Activated CD4-positive, CD25-positive, alpha-beta regulatory T cell treated with anti-CD3 and anti-CD28 coated beads, Interleukin-2, amount 50 U/mL, for 16 hours (primary cell): ENCODE data around the gene SYNE4.

ENCODE experiments used
- DNase-seq: peaks from one replicate; pipeline ENCODE4 v3.0.0-alpha.2; 2020; ENCODE audit warnings: low read depth, low spot score

The SYNE4 gene

DNA sequence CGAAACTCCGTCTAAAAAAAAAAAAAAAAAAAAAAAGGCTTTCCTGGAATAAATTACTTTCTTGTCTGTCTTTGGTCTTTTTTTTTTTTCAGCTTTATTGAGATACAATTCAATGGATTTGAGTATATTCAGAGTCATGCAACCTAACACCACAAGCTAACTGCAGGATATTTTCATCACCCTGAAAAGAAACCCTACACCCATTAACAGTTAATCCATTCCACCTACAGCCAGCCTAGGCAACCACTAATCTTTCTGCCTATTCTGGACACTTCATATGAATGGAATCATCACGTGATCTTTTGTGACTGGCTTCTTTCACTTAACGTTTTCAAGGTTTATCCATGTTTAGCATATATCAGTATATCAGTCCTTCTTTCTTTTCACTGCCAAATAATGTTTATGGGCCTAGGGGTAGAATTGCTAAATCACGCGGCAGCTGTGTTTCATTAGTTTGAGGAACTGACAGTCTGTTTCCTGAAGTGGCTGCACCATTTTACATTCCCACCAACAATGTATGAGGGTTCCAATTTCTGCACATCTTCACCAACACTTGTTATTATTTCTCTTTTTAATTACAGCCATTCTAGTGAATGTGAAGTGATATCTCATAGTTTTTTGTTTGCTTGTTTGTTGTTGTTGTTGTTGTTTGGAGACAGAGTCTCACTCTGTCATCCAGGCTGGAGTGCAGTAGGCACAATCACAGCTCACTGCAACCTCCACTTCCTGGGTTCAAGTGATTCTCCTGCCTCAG, 52.6 kb downstream of the SYNE4 start:
- no peak for DNase-seq
